Mesenchymal stem cell (in vitro differentiated cells and primary cell): ENCODE data around the gene SUMO3.

Source experiments
- DNase-seq: peaks from one replicate; pipeline ENCODE4 v3.0.0-alpha.2; 2013
- H2AFZ ChIP-seq: one replicate; pipeline ENCODE4 v1.6.1; 2013; ENCODE audit warnings: low read depth, mild to moderate bottlenecking, control low read depth, inconsistent platforms, low read length, moderate library complexity
- H2AK5ac ChIP-seq: 2 replicates; pipeline ENCODE4 v1.6.1; 2013; ENCODE audit warnings: low read length, moderate library complexity, mild to moderate bottlenecking, inconsistent platforms; ENCODE audit not compliant: severe bottlenecking
- H2BK120ac ChIP-seq: one replicate; pipeline ENCODE4 v1.6.1; 2013; ENCODE audit warnings: low read depth, mild to moderate bottlenecking, inconsistent platforms, low read length, moderate library complexity
- H2BK12ac ChIP-seq, 2 experiments: one replicate each; pipeline ENCODE4 v1.6.1; 2013; ENCODE audit warnings: inconsistent platforms in 2 of 2, low read length in 2 of 2, mild to moderate bottlenecking in 2 of 2, moderate library complexity in 2 of 2, control low read depth in 1 of 2
- H2BK15ac ChIP-seq: one replicate; pipeline ENCODE4 v1.6.1; 2013; ENCODE audit warnings: mild to moderate bottlenecking, low read depth, inconsistent platforms; ENCODE audit not compliant: poor library complexity, severe bottlenecking
- H2BK5ac ChIP-seq: 2 replicates; pipeline ENCODE4 v1.6.1; 2013; ENCODE audit warnings: low read depth, mild to moderate bottlenecking, low read length, control low read depth, inconsistent platforms; ENCODE audit not compliant: poor library complexity, severe bottlenecking
- H3K14ac ChIP-seq, 2 experiments: one replicate each; pipeline ENCODE4 v1.6.1; 2013; ENCODE audit warnings: inconsistent platforms in 2 of 2, low read length in 2 of 2, control low read depth in 1 of 2, mild to moderate bottlenecking in 1 of 2, moderate library complexity in 1 of 2
- H3K18ac ChIP-seq, 2 experiments: one replicate each; pipeline ENCODE4 v1.6.1; 2013; ENCODE audit warnings: inconsistent platforms in 2 of 2, low read length in 2 of 2, control low read depth in 1 of 2, low read depth in 1 of 2, mild to moderate bottlenecking in 1 of 2
- H3K23ac ChIP-seq, 2 experiments: one replicate each; pipeline ENCODE4 v1.6.1; 2013; ENCODE audit warnings: inconsistent platforms in 2 of 2, low read length in 2 of 2, mild to moderate bottlenecking in 2 of 2, moderate library complexity in 2 of 2, control low read depth in 1 of 2
- H3K27ac ChIP-seq: 2 replicates; pipeline ENCODE4 v1.5.1; 2013; ENCODE audit warnings: mild to moderate bottlenecking, moderate library complexity, low read length, control low read depth, inconsistent platforms; ENCODE audit not compliant: poor library complexity, severe bottlenecking
- H3K27me3 ChIP-seq, 2 experiments: 2 replicates each; pipeline versions ENCODE4 v1.6.1 to v1.7.0; 2013; ENCODE audit warnings: low read length in 2 of 2, mild to moderate bottlenecking in 2 of 2, moderate library complexity in 2 of 2, control low read depth in 1 of 2, inconsistent platforms in 1 of 2; ENCODE audit not compliant: control insufficient read depth in 1 of 2, insufficient read depth in 1 of 2
- H3K36me3 ChIP-seq, 2 experiments: 2 replicates each; pipeline versions ENCODE4 v1.6.1 to v1.7.0; 2013; ENCODE audit warnings: low read length in 2 of 2, control low read depth in 1 of 2, inconsistent platforms in 1 of 2, low read depth in 1 of 2, mild to moderate bottlenecking in 1 of 2; ENCODE audit not compliant: insufficient read depth in 2 of 2, control insufficient read depth in 1 of 2
- H3K4ac ChIP-seq, 2 experiments: one replicate each; pipeline ENCODE4 v1.6.1; 2013; ENCODE audit warnings: inconsistent platforms in 2 of 2, low read length in 2 of 2, mild to moderate bottlenecking in 2 of 2, moderate library complexity in 2 of 2, control low read depth in 1 of 2, low read depth in 1 of 2
- H3K4me1 ChIP-seq: 2 replicates; pipeline ENCODE4 v1.6.1; 2013; ENCODE audit warnings: low read depth, low read length, control low read depth; ENCODE audit not compliant: control insufficient read depth, insufficient read depth
- H3K4me2 ChIP-seq: 2 replicates; pipeline ENCODE4 v1.6.1; 2013; ENCODE audit warnings: low read length, mild to moderate bottlenecking, inconsistent platforms; ENCODE audit not compliant: poor library complexity, severe bottlenecking
- H3K4me3 ChIP-seq, 2 experiments: 2 replicates each; pipeline versions ENCODE4 v1.5.1 to v1.7.0; 2013; ENCODE audit warnings: low read length in 2 of 2, mild to moderate bottlenecking in 2 of 2, control low read depth in 1 of 2, low read depth in 1 of 2; ENCODE audit not compliant: insufficient read depth in 1 of 2
- H3K79me1 ChIP-seq: replicated peaks from 2 replicates; pipeline ENCODE4 v1.6.1; 2013; ENCODE audit warnings: mild to moderate bottlenecking, control low read depth, low read length, inconsistent platforms; ENCODE audit not compliant: poor library complexity, severe bottlenecking
- H3K9ac ChIP-seq: 2 replicates; pipeline ENCODE4 v1.7.0; 2013; ENCODE audit warnings: mild to moderate bottlenecking, low read length, moderate library complexity
- H3K9me3 ChIP-seq: 2 replicates; pipeline ENCODE4 v1.7.0; 2013; ENCODE audit warnings: mild to moderate bottlenecking, low read length; ENCODE audit not compliant: control insufficient read depth
- H4K8ac ChIP-seq: one replicate; pipeline ENCODE4 v1.6.1; 2013; ENCODE audit warnings: inconsistent platforms, mild to moderate bottlenecking, low read length, moderate library complexity
- H4K91ac ChIP-seq: one replicate; pipeline ENCODE4 v1.6.1; 2013; ENCODE audit warnings: mild to moderate bottlenecking, low read length, inconsistent platforms
- WGBS: methylation state at CpG from one replicate; pipeline ENCODE4 v1.1.7; 2013; ENCODE audit warnings: mixed read lengths; 5-methylcytosine and 5-hydroxymethylcytosine counted together

Gene SUMO3

GRCh38 chr21:44813727-44814126 is 4.1 kb downstream of the SUMO3 start:
- Histone ChIP-seq H4K91ac (no peak overlapping the region), H3K27me3 (no peaks in the 10 kb centered on the region), H2BK12ac (no peak overlapping the region), H4K8ac (no peak overlapping the region), H3K9me3 (no peaks in the 10 kb centered on the region), H3K14ac (no peak overlapping the region), H2AFZ (no peak overlapping the region), H3K4me2 (no peak overlapping the region), H3K18ac (no peak overlapping the region), H2AK5ac (no peak overlapping the region), H3K4ac (no peak overlapping the region), H3K9ac (peak overlapping the region; percentile 70), H3K79me1 (peaks cover 56% of the 10 kb centered on the region), H3K4me1 (peaks cover 33% of the 10 kb centered on the region), H3K4me3 (no peak overlapping the region), H2BK15ac (no peak overlapping the region), H3K36me3 (peaks cover 43 to 61% of the 10 kb centered on the region in 2 experiments), H2BK5ac (no peak overlapping the region), H3K23ac (no peak overlapping the region), H2BK120ac (no peak overlapping the region), H3K27ac (no peak overlapping the region)
- 98% methylated on average over 18 of the region's 18 CpGs for WGBS
- no peak for DNase-seq

- H3K4me3 ChIP-seq = no peak overlapping the region
- 99% methylated on average over 10 of the region's 10 CpGs for WGBS
Observed at GRCh38 chr21:44813149-44813548, 4.7 kb downstream of the SUMO3 start.

GRCh38 chr21:44812640-44813039 is 5.2 kb downstream of the SUMO3 start:
- Histone ChIP-seq H3K18ac (no peak overlapping the region), H3K9ac (no peak overlapping the region), H2AK5ac (no peak overlapping the region), H3K4ac (no peak overlapping the region), H3K4me3 (no peak overlapping the region), H3K9me3 (no peaks in the 10 kb centered on the region), H2BK5ac (no peak overlapping the region), H2BK15ac (peak overlapping the region; percentile 6), H2BK120ac (no peak overlapping the region), H3K4me1 (peaks cover 27% of the 10 kb centered on the region), H3K36me3 (peaks cover 53 to 67% of the 10 kb centered on the region in 2 experiments), H3K27me3 (no peaks in the 10 kb centered on the region), H4K8ac (no peak overlapping the region), H3K4me2 (no peak overlapping the region), H3K23ac (no peak overlapping the region), H2BK12ac (no peak overlapping the region), H3K27ac (no peak overlapping the region), H3K14ac (no peak overlapping the region), H3K79me1 (peaks cover 57% of the 10 kb centered on the region), H2AFZ (no peak overlapping the region), H4K91ac (no peak overlapping the region)
- WGBS = 98% methylated on average over 14 of the region's 14 CpGs
- DNase-seq = no peak

More at GRCh38 chr21:44813149-44813548, 4.7 kb downstream of the SUMO3 start:
- Histone ChIP-seq H3K4ac (no peak overlapping the region), H3K9me3 (no peaks in the 10 kb centered on the region), H3K27me3 (no peaks in the 10 kb centered on the region), H2AFZ (no peak overlapping the region), H3K79me1 (peaks cover 55% of the 10 kb centered on the region), H3K14ac (no peak overlapping the region), H2BK12ac (no peak overlapping the region), H3K4me1 (peaks cover 27% of the 10 kb centered on the region), H4K8ac (no peak overlapping the region), H3K4me2 (no peak overlapping the region), H3K9ac (no peak overlapping the region), H2BK15ac (no peak overlapping the region), H2BK5ac (no peak overlapping the region), H2BK120ac (no peak overlapping the region), H3K18ac (no peak overlapping the region), H4K91ac (no peak overlapping the region), H3K23ac (peak overlapping the region in 1 of 2 experiments; percentile 64), H3K27ac (no peak overlapping the region), H3K36me3 (peaks cover 49 to 63% of the 10 kb centered on the region in 2 experiments), H2AK5ac (no peak overlapping the region)
- DNase-seq = no peak

GRCh38 chr21:44810779-44811178 is 7.1 kb downstream of the SUMO3 start:
- Histone ChIP-seq H3K79me1 (peaks cover 61% of the 10 kb centered on the region), H2BK120ac (no peak overlapping the region), H3K4me1 (peaks cover 14% of the 10 kb centered on the region), H3K4me2 (no peak overlapping the region), H3K9me3 (no peaks in the 10 kb centered on the region), H2BK12ac (no peak overlapping the region), H3K9ac (no peak overlapping the region), H4K91ac (peak overlapping the region; percentile 63), H3K4ac (no peak overlapping the region), H3K4me3 (peak overlapping the region in 1 of 2 experiments; percentile 20), H3K14ac (no peak overlapping the region), H3K36me3 (peaks cover 71 to 75% of the 10 kb centered on the region in 2 experiments), H2AFZ (no peak overlapping the region), H3K18ac (peak overlapping the region in 1 of 2 experiments; percentile 69), H4K8ac (no peak overlapping the region), H3K23ac (peak overlapping the region in 1 of 2 experiments; percentile 68), H2AK5ac (no peak overlapping the region), H3K27ac (no peak overlapping the region), H2BK15ac (no peak overlapping the region), H2BK5ac (no peak overlapping the region), H3K27me3 (no peaks in the 10 kb centered on the region)
- no peak for DNase-seq
- 82% methylated on average over 5 of the region's 6 CpGs for WGBS
